ENCODE measurements around the gene RELN.

The RELN gene

GRCh38 chr7:103574576-103574975 is 414.9 kb downstream of the RELN start:
- no peaks in the 10 kb centered on the region for H3K9me3 ChIP-seq (ENCODE audit: control insufficient read depth in 2 of 2, low read length in 2 of 2)
- H3K4me1 ChIP-seq (ENCODE audit: control insufficient read depth in 2 of 2, insufficient read depth in 2 of 2, low read length in 2 of 2) = peaks cover 0 to 9% of the 10 kb centered on the region in 2 donors

GRCh38 chr7:103573479-103574058 is 415.9 kb downstream of the RELN start:
- H3K9me3 ChIP-seq (ENCODE audit: control insufficient read depth in 2 of 2, low read length in 2 of 2) = no peaks in the 10 kb centered on the region
- no peaks in the 10 kb centered on the region for H3K27me3 ChIP-seq (ENCODE audit: control insufficient read depth in 2 of 2, insufficient read depth in 2 of 2, low read length in 2 of 2)
- H3K4me3 ChIP-seq (ENCODE audit: low read length in 2 of 2) = no peak overlapping the region
- H3K27ac ChIP-seq (ENCODE audit: low read depth in 2 of 2, low read length in 2 of 2) = no peak overlapping the region
- H3K4me1 ChIP-seq (ENCODE audit: control insufficient read depth in 2 of 2, insufficient read depth in 2 of 2, low read length in 2 of 2) = peaks cover 0 to 9% of the 10 kb centered on the region in 2 donors
- no peaks in the 10 kb centered on the region for H3K36me3 ChIP-seq (ENCODE audit: control insufficient read depth in 2 of 2, insufficient read depth in 2 of 2, low read length in 2 of 2)
- H3K9ac ChIP-seq (ENCODE audit: low read depth in 1 of 2, low read length in 2 of 2) = no peak overlapping the region

More at GRCh38 chr7:103574576-103574975, 414.9 kb downstream of the RELN start:
- no peak overlapping the region for H3K4me3 ChIP-seq (ENCODE audit: low read length in 2 of 2)
- no peak overlapping the region for H3K9ac ChIP-seq (ENCODE audit: low read depth in 1 of 2, low read length in 2 of 2)
- H3K27me3 ChIP-seq (ENCODE audit: control insufficient read depth in 2 of 2, insufficient read depth in 2 of 2, low read length in 2 of 2) = no peaks in the 10 kb centered on the region
- no peaks in the 10 kb centered on the region for H3K36me3 ChIP-seq (ENCODE audit: control insufficient read depth in 2 of 2, insufficient read depth in 2 of 2, low read length in 2 of 2)
- H3K27ac ChIP-seq (ENCODE audit: low read depth in 2 of 2, low read length in 2 of 2) = no peak overlapping the region

- no peak overlapping the region for H3K27ac ChIP-seq (ENCODE audit: low read depth in 2 of 2, low read length in 2 of 2)
- H3K9me3 ChIP-seq (ENCODE audit: control insufficient read depth in 2 of 2, low read length in 2 of 2) = no peaks in the 10 kb centered on the region
- H3K4me3 ChIP-seq (ENCODE audit: low read length in 2 of 2) = no peak overlapping the region
- peaks cover 0 to 9% of the 10 kb centered on the region in 2 donors for H3K4me1 ChIP-seq (ENCODE audit: control insufficient read depth in 2 of 2, insufficient read depth in 2 of 2, low read length in 2 of 2)
- no peaks in the 10 kb centered on the region for H3K36me3 ChIP-seq (ENCODE audit: control insufficient read depth in 2 of 2, insufficient read depth in 2 of 2, low read length in 2 of 2)
- H3K9ac ChIP-seq (ENCODE audit: low read depth in 1 of 2, low read length in 2 of 2) = no peak overlapping the region
- no peaks in the 10 kb centered on the region for H3K27me3 ChIP-seq (ENCODE audit: control insufficient read depth in 2 of 2, insufficient read depth in 2 of 2, low read length in 2 of 2)
Measured at GRCh38 chr7:103571586-103571985, 417.9 kb downstream of the RELN start.

GRCh38 chr7:103569621-103570305 is 419.7 kb downstream of the RELN start:
- Histone ChIP-seq H3K9ac (ENCODE audit: low read depth in 1 of 2, low read length in 2 of 2) (no peak overlapping the region), H3K4me3 (ENCODE audit: low read length in 2 of 2) (no peak overlapping the region), H3K27ac (ENCODE audit: low read depth in 2 of 2, low read length in 2 of 2) (no peak overlapping the region), H3K36me3 (ENCODE audit: control insufficient read depth in 2 of 2, insufficient read depth in 2 of 2, low read length in 2 of 2) (no peaks in the 10 kb centered on the region), H3K27me3 (ENCODE audit: control insufficient read depth in 2 of 2, insufficient read depth in 2 of 2, low read length in 2 of 2) (no peaks in the 10 kb centered on the region), H3K4me1 (ENCODE audit: control insufficient read depth in 2 of 2, insufficient read depth in 2 of 2, low read length in 2 of 2) (peaks cover 0 to 9% of the 10 kb centered on the region in 2 donors), H3K9me3 (ENCODE audit: control insufficient read depth in 2 of 2, low read length in 2 of 2) (no peaks in the 10 kb centered on the region)

DNA sequence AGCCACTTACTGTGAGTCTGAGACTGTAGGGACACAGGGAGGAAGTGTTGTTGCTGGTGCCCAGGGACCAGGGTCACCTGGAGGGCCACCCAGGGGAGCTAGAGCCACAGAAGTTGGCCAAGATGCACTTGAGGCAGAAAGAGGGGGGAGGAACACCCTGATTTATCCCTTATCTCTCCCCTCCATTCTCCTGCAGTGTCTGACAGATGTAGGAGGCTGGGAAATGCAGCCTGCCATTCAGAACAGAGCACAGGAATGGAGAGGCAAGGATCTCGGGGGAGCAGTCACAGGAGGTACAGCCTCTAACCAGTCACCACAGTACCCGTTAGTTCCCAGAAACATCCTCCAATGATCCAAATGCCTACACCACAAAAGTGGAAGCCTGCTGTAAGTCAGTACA is 425.0 kb downstream of the RELN start:
- H3K4me1 ChIP-seq (ENCODE audit: control insufficient read depth in 2 of 2, insufficient read depth in 2 of 2, low read length in 2 of 2) = no peaks in the 10 kb centered on the region
- H3K4me3 ChIP-seq (ENCODE audit: low read length in 2 of 2) = no peak overlapping the region
- H3K27me3 ChIP-seq (ENCODE audit: control insufficient read depth in 2 of 2, insufficient read depth in 2 of 2, low read length in 2 of 2) = no peaks in the 10 kb centered on the region
- H3K36me3 ChIP-seq (ENCODE audit: control insufficient read depth in 2 of 2, insufficient read depth in 2 of 2, low read length in 2 of 2) = no peaks in the 10 kb centered on the region
- H3K9ac ChIP-seq (ENCODE audit: low read depth in 1 of 2, low read length in 2 of 2) = no peak overlapping the region
- no peak overlapping the region for H3K27ac ChIP-seq (ENCODE audit: low read depth in 2 of 2, low read length in 2 of 2)
- H3K9me3 ChIP-seq (ENCODE audit: control insufficient read depth in 2 of 2, low read length in 2 of 2) = no peaks in the 10 kb centered on the region

DNA sequence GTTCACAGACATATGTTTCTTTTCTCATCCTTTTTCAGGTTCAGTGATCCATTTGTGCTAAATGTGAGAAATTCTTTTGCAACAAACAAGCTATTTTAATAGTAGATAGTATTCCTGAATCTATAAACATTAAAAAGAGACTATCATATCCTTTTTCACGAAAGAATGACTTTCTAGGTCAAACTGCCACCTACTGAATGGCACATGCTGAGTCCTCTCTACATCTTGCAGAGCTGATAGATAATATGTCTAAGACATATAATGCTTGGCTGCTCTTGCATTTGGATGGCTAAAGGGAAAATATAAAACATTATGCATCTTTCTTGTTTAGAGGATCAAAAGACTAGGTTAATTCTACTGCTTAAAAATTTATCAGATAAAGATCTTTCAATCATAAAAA is 429.3 kb downstream of the RELN start:
- no peaks in the 10 kb centered on the region for H3K4me1 ChIP-seq (ENCODE audit: control insufficient read depth in 2 of 2, insufficient read depth in 2 of 2, low read length in 2 of 2)
- H3K9ac ChIP-seq (ENCODE audit: low read depth in 1 of 2, low read length in 2 of 2) = no peak overlapping the region
- H3K4me3 ChIP-seq (ENCODE audit: low read length in 2 of 2) = no peak overlapping the region
- no peak overlapping the region for H3K27ac ChIP-seq (ENCODE audit: low read depth in 2 of 2, low read length in 2 of 2)
- no peaks in the 10 kb centered on the region for H3K9me3 ChIP-seq (ENCODE audit: control insufficient read depth in 2 of 2, low read length in 2 of 2)
- H3K36me3 ChIP-seq (ENCODE audit: control insufficient read depth in 2 of 2, insufficient read depth in 2 of 2, low read length in 2 of 2) = no peaks in the 10 kb centered on the region
- peaks cover 0 to 2% of the 10 kb centered on the region in 2 donors for H3K27me3 ChIP-seq (ENCODE audit: control insufficient read depth in 2 of 2, insufficient read depth in 2 of 2, low read length in 2 of 2)

- Histone ChIP-seq H3K9me3 (ENCODE audit: control insufficient read depth in 2 of 2, low read length in 2 of 2) (no peaks in the 10 kb centered on the region), H3K9ac (ENCODE audit: low read depth in 1 of 2, low read length in 2 of 2) (no peak overlapping the region), H3K36me3 (ENCODE audit: control insufficient read depth in 2 of 2, insufficient read depth in 2 of 2, low read length in 2 of 2) (no peaks in the 10 kb centered on the region), H3K27ac (ENCODE audit: low read depth in 2 of 2, low read length in 2 of 2) (no peak overlapping the region), H3K4me1 (ENCODE audit: control insufficient read depth in 2 of 2, insufficient read depth in 2 of 2, low read length in 2 of 2) (no peaks in the 10 kb centered on the region), H3K4me3 (ENCODE audit: low read length in 2 of 2) (no peak overlapping the region), H3K27me3 (ENCODE audit: control insufficient read depth in 2 of 2, insufficient read depth in 2 of 2, low read length in 2 of 2) (peaks cover 0 to 2% of the 10 kb centered on the region in 2 donors)
Measured at GRCh38 chr7:103551016-103551415, 438.4 kb downstream of the RELN start.

DNA sequence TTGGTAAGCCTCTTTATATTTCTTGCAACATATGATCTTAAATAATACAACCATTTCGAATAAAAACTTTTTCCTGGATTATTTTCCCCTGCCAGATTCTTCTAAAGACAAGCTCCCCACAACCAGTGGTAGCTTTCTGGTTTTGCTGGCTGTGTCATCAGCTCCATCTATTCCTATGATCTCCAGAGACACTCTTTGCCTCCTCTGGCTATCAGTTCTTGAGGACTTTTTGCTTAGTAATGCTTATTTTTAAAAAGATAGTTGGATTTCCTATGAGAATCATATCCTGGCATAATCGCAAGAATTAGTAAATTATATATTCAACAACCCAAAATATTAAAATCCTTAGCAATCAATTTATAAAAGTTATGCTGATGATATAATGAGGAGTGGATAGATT is 439.7 kb downstream of the RELN start:
- Histone ChIP-seq H3K27ac (ENCODE audit: low read depth in 2 of 2, low read length in 2 of 2) (no peak overlapping the region), H3K9ac (ENCODE audit: low read depth in 1 of 2, low read length in 2 of 2) (no peak overlapping the region)

DNA sequence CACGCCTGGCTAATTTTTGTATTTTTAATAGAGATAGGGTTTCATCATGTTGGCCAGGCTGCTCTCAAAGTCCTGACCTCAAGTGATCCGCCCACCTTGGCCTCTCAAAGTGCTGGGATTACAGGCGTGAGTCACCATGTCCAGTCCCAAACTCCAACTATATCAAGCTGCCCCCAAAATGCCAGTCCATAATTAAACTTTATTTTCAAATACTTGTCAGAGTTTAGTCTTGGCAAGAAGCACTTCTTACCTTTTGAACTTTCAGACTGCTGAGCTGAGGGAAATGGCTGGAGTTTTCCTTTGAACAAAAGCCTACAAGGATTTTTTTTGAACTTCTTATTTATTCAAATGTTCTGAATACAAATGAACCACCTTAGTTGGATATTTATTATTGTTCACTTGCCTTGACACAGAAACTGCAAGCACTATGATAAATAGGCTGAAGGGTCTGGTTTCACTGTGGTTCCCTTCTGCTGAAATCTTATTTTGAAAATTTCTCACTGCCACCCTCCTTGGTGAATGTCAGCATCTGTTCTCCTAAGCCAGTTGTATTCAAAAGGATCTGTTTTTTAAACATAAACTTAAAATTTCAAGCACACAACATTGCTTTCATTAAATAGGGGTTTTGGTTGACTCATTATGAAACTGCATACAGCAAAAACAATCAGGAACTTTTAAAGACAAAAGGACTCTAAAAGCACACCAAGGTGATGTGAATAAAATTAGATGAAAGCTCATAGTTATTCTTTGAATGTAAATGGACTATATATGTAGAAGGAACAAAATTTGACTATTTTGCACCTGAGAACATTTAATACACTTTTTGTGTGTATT is 441.8 kb downstream of the RELN start:
- H3K4me1 ChIP-seq (ENCODE audit: control insufficient read depth in 2 of 2, insufficient read depth in 2 of 2, low read length in 2 of 2) = no peaks in the 10 kb centered on the region
- no peak overlapping the region for H3K9ac ChIP-seq (ENCODE audit: low read depth in 1 of 2, low read length in 2 of 2)
- no peaks in the 10 kb centered on the region for H3K36me3 ChIP-seq (ENCODE audit: control insufficient read depth in 2 of 2, insufficient read depth in 2 of 2, low read length in 2 of 2)
- no peaks in the 10 kb centered on the region for H3K9me3 ChIP-seq (ENCODE audit: control insufficient read depth in 2 of 2, low read length in 2 of 2)
- peaks cover 0 to 3% of the 10 kb centered on the region in 2 donors for H3K27me3 ChIP-seq (ENCODE audit: control insufficient read depth in 2 of 2, insufficient read depth in 2 of 2, low read length in 2 of 2)
- no peak overlapping the region for H3K4me3 ChIP-seq (ENCODE audit: low read length in 2 of 2)
- no peak overlapping the region for H3K27ac ChIP-seq (ENCODE audit: low read depth in 2 of 2, low read length in 2 of 2)

More for the DNA sequence above, 439.7 kb downstream of the RELN start:
- no peaks in the 10 kb centered on the region for H3K36me3 ChIP-seq (ENCODE audit: control insufficient read depth in 2 of 2, insufficient read depth in 2 of 2, low read length in 2 of 2)
- no peak overlapping the region for H3K4me3 ChIP-seq (ENCODE audit: low read length in 2 of 2)
- H3K4me1 ChIP-seq (ENCODE audit: control insufficient read depth in 2 of 2, insufficient read depth in 2 of 2, low read length in 2 of 2) = no peaks in the 10 kb centered on the region
- H3K9me3 ChIP-seq (ENCODE audit: control insufficient read depth in 2 of 2, low read length in 2 of 2) = no peaks in the 10 kb centered on the region
- peaks cover 0 to 3% of the 10 kb centered on the region in 2 donors for H3K27me3 ChIP-seq (ENCODE audit: control insufficient read depth in 2 of 2, insufficient read depth in 2 of 2, low read length in 2 of 2)

DNA sequence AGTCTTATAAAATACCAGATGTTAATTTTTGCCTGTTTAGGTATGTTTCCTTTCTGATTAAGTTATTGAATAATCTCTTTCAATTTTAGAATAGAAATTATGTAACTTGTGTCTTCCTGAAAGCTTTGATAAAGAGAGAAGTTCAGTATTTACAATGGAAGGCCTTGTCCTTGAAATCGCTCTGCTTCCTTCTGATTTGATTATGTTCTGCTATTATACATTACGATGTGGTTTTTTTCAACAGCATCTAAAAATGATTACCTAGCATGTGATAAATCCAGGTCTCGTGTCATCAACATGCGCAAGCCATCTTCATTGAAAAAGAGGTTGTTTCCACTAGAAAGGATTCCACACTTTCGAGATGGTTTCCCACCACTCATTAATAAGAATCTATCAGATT is 447.0 kb downstream of the RELN start:
- Histone ChIP-seq H3K9me3 (ENCODE audit: control insufficient read depth in 2 of 2, low read length in 2 of 2) (no peaks in the 10 kb centered on the region), H3K27ac (ENCODE audit: low read depth in 2 of 2, low read length in 2 of 2) (no peak overlapping the region), H3K4me1 (ENCODE audit: control insufficient read depth in 2 of 2, insufficient read depth in 2 of 2, low read length in 2 of 2) (no peaks in the 10 kb centered on the region)

More for the DNA sequence above, 447.0 kb downstream of the RELN start:
- Histone ChIP-seq H3K4me3 (ENCODE audit: low read length in 2 of 2) (no peak overlapping the region), H3K9ac (ENCODE audit: low read depth in 1 of 2, low read length in 2 of 2) (no peak overlapping the region), H3K27me3 (ENCODE audit: control insufficient read depth in 2 of 2, insufficient read depth in 2 of 2, low read length in 2 of 2) (peaks cover 0 to 3% of the 10 kb centered on the region in 2 donors), H3K36me3 (ENCODE audit: control insufficient read depth in 2 of 2, insufficient read depth in 2 of 2, low read length in 2 of 2) (no peaks in the 10 kb centered on the region)

Measured in mucosa of rectum (tissue), 2 donors.